IMR-90 (cell line): ENCODE results near the gene SVIL. TPM values are rescaled to one million over a fixed set of nuclear protein-coding genes. Genes with fewer than 3 reads are reported as not detected.

ENCODE experiments used
- ATAC-seq: fragments of 200-7000 bp; cut with Tn5 transposase; 2 replicates; pipeline ENCODE4 v1.9.1; 2020; ENCODE audit warnings: low read depth, mild to moderate bottlenecking, moderate library complexity
- BruUV-seq: library from RNA; stranded (reverse); fragments of 400-500 nt; replicated peaks from 2 replicates; lab custom pipeline; 2021; lab: Mats Ljungman, UMichigan
- CTCF ChIA-PET: fragments of 300-600 bp; formaldehyde crosslinking; extraction: SDS; loops from one replicate; lab custom pipeline; 2021; ENCODE audit warnings: antibody characterized with exemption; lab: Yijun Ruan, JAX
- POLR2A ChIA-PET: fragments of 300-600 bp; sonication (Branson Sonifier 250); formaldehyde crosslinking; loops from one replicate; lab custom pipeline; 2022; ENCODE audit warnings: antibody characterized with exemption; ENCODE audit not compliant: unreplicated experiment; lab: Charles Lee
- DNase-seq: peaks from one replicate; pipeline ENCODE4 v3.0.0; 2013
- H2AFZ ChIP-seq: replicated peaks from 2 replicates; pipeline ENCODE3; 2013; ENCODE audit warnings: low read length, mild to moderate bottlenecking; ENCODE audit not compliant: poor library complexity
- H2AK5ac ChIP-seq: 2 replicates; pipeline ENCODE4 v1.6.1; 2013; ENCODE audit warnings: low read depth, low read length, inconsistent platforms
- H2AK9ac ChIP-seq: replicated peaks from 2 replicates; pipeline ENCODE3; 2013; ENCODE audit warnings: mild to moderate bottlenecking, low read depth, low read length, moderate library complexity; ENCODE audit not compliant: poor library complexity
- H2BK120ac ChIP-seq: 2 replicates; pipeline ENCODE4 v1.6.1; 2013; ENCODE audit warnings: low read depth, low read length, inconsistent platforms
- H2BK15ac ChIP-seq: 3 replicates; pipeline ENCODE4 v1.6.1; 2013; ENCODE audit warnings: low read depth, low read length, inconsistent platforms
- H2BK20ac ChIP-seq: 2 replicates; pipeline ENCODE4 v1.6.1; 2013; ENCODE audit warnings: low read depth, mild to moderate bottlenecking, inconsistent platforms, low read length, moderate library complexity
- H2BK5ac ChIP-seq: 2 replicates; pipeline ENCODE4 v1.6.1; 2013; ENCODE audit warnings: mild to moderate bottlenecking, low read depth, low read length, inconsistent platforms; ENCODE audit not compliant: poor library complexity, severe bottlenecking
- H3K14ac ChIP-seq: replicated peaks from 2 replicates; pipeline ENCODE4 v1.6.1; 2013; ENCODE audit warnings: low read depth, low read length, inconsistent platforms
- H3K18ac ChIP-seq: 2 replicates; pipeline ENCODE4 v1.6.1; 2013; ENCODE audit warnings: low read depth, low read length, control low read depth
- H3K23ac ChIP-seq: 2 replicates; pipeline ENCODE4 v1.6.1; 2013; ENCODE audit warnings: low read depth, low read length, inconsistent platforms
- H3K27ac ChIP-seq: 2 replicates; pipeline ENCODE4 v1.5.1; 2013; ENCODE audit warnings: mild to moderate bottlenecking, control low read depth, low read length; ENCODE audit not compliant: insufficient read depth
- H3K27me3 ChIP-seq: 2 replicates; pipeline ENCODE4 v1.6.1; 2013; ENCODE audit warnings: low read length; ENCODE audit not compliant: control insufficient read depth, insufficient read depth
- H3K36me3 ChIP-seq: 2 replicates; pipeline ENCODE4 v1.6.1; 2013; ENCODE audit warnings: low read length, mixed read lengths; ENCODE audit not compliant: control insufficient read depth, insufficient read depth
- H3K4ac ChIP-seq: 2 replicates; pipeline ENCODE4 v1.6.1; 2013; ENCODE audit warnings: low read depth, low read length, inconsistent platforms
- H3K4me1 ChIP-seq: 2 replicates; pipeline ENCODE4 v1.6.1; 2013; ENCODE audit warnings: low read length, mixed read lengths; ENCODE audit not compliant: control insufficient read depth, insufficient read depth
- H3K4me2 ChIP-seq: 2 replicates; pipeline ENCODE4 v1.6.1; 2013; ENCODE audit warnings: low read depth, mild to moderate bottlenecking, control low read depth, low read length, moderate library complexity
- H3K4me3 ChIP-seq: 2 replicates; pipeline ENCODE4 v1.5.1; 2013; ENCODE audit warnings: low read depth, mild to moderate bottlenecking, control low read depth, low read length, moderate library complexity; ENCODE audit not compliant: insufficient read depth
- H3K56ac ChIP-seq: 2 replicates; pipeline ENCODE4 v1.6.1; 2013; ENCODE audit warnings: low read length, inconsistent platforms; ENCODE audit not compliant: insufficient read depth; ENCODE audit errors: extremely low read depth
- H3K79me1 ChIP-seq, 2 experiments: 2 replicates each; pipeline ENCODE4 v1.6.1; 2013; ENCODE audit warnings: low read length in 2 of 2, inconsistent platforms in 1 of 2, low read depth in 1 of 2
- H3K9ac ChIP-seq: 2 replicates; pipeline ENCODE4 v1.6.1; 2013; ENCODE audit warnings: low read depth, low read length, control low read depth
- H3K9me1 ChIP-seq: 2 replicates; pipeline ENCODE4 v1.6.1; 2013; ENCODE audit warnings: low read length, inconsistent platforms; ENCODE audit not compliant: insufficient read depth
- H3K9me3 ChIP-seq: 2 replicates; pipeline ENCODE4 v1.6.1; 2013; ENCODE audit warnings: low read length; ENCODE audit not compliant: control insufficient read depth, insufficient read depth
- H4K20me1 ChIP-seq: 2 replicates; pipeline ENCODE4 v1.6.1; 2013; ENCODE audit warnings: low read length, inconsistent platforms; ENCODE audit not compliant: insufficient read depth
- H4K5ac ChIP-seq: 2 replicates; pipeline ENCODE4 v1.6.1; 2013; ENCODE audit warnings: mild to moderate bottlenecking, low read depth, low read length, control low read depth
- H4K8ac ChIP-seq, 2 experiments: 2 replicates each; pipeline ENCODE4 v1.6.1; 2013; ENCODE audit warnings: low read depth in 2 of 2, low read length in 2 of 2, control low read depth in 1 of 2, inconsistent platforms in 1 of 2
- H4K91ac ChIP-seq: 2 replicates; pipeline ENCODE4 v1.6.1; 2013; ENCODE audit warnings: low read depth, low read length, inconsistent platforms; ENCODE audit not compliant: insufficient read depth
- BHLHE40 ChIP-seq: fragments of 150-350 bp; IDR thresholded peaks from 2 replicates; pipeline ENCODE4 v1.6.1; 2016; ENCODE audit warnings: mild to moderate bottlenecking, low read depth, low read length
- ELK1 ChIP-seq: fragments of 150-350 bp; IDR thresholded peaks from 2 replicates; pipeline ENCODE4 v1.6.1; 2016; ENCODE audit warnings: low read depth, mild to moderate bottlenecking, low read length, moderate library complexity, borderline replicate concordance
- NFE2L2 ChIP-seq: fragments of 150-350 bp; IDR thresholded peaks from 2 replicates; pipeline ENCODE4 v1.6.1; 2016; ENCODE audit warnings: low read depth, mild to moderate bottlenecking, low read length
- RCOR1 ChIP-seq: IDR thresholded peaks from 2 replicates; pipeline ENCODE4 v1.6.1; 2012; ENCODE audit warnings: mild to moderate bottlenecking, low read length, improper control_type of control experiment; ENCODE audit not compliant: insufficient replicate concordance
- SMC3 ChIP-seq: fragments of 150-350 bp; IDR thresholded peaks from 2 replicates; pipeline ENCODE4 v1.6.1; 2016; ENCODE audit warnings: low read depth, mild to moderate bottlenecking, antibody characterized with exemption, low read length, moderate library complexity
- WGBS, 2 experiments: methylation state at CpG; one replicate each; pipeline versions ENCODE4 v1.1.5 to v1.1.7; 2013; ENCODE audit warnings: missing lambda C conversion rate in 2 of 2; ENCODE audit not compliant: insufficient read length in 1 of 2; ENCODE audit errors: extremely low coverage in 2 of 2; 5-methylcytosine and 5-hydroxymethylcytosine counted together
- dilution Hi-C: fragments of 300-500 bp; cut with HindIII; formaldehyde crosslinking; loops from one replicate; pipeline ENCODE4 v1.14.3; 2018; ENCODE audit warnings: low sequenced_read_pairs; ENCODE audit not compliant: unreplicated experiment
- in situ Hi-C: fragments of 300-500 bp; cut with MboI; formaldehyde crosslinking; loops from 3 replicates; pipeline ENCODE4 v1.14.3; 2019; ENCODE audit warnings: low sequenced_read_pairs, inconsistent platforms, mixed read lengths
- intact Hi-C: fragments of 100-400 bp; cut with micrococcal nuclease; formaldehyde crosslinking; loops from 2 replicates; pipeline ENCODE4 v1.10.0; 2022
- polyA plus RNA-seq, 3 experiments: library from polyadenylated mRNA; depleted of rRNA; stranded (reverse); fragments of >200 nt; gene quantifications; 2 replicates each; pipeline ENCODE4 v1.2.3, GENCODE V29; 2012; ENCODE audit warnings: low replicate concordance in 1 of 3
- total RNA-seq: library from RNA; depleted of rRNA; stranded (reverse); fragments of >200 nt; gene quantifications from 2 replicates; pipeline ENCODE4 v1.2.3, GENCODE V29; 2012
- TF ChIP-seq, protein P1 (sequence below): fragments of 150-350 bp; IDR thresholded peaks from 2 replicates; pipeline ENCODE4 v1.6.1; 2017; ENCODE audit warnings: mild to moderate bottlenecking, antibody characterized with exemption, low read length, low read depth

SVIL gene
- total and polyA plus RNA-seq, 2 of the 4 experiments (the other 2 are of a cell fraction), result 11.5 to 11.6 TPM

- no peak overlapping the region for H3K56ac ChIP-seq
- H3K36me3 ChIP-seq, result 0 out of 2 replicates have a peak, but pooled peaks cover 1% of the 10 kb centered on the region
- H3K23ac ChIP-seq, result peak overlapping the region; percentile 21; the same call in 1 of the 2 replicates
- H2AFZ ChIP-seq, result no peak overlapping the region
- H2AK5ac ChIP-seq, result peak overlapping the region; percentile 72; the same call in 1 of the 2 replicates
- in situ Hi-C loops, result no loop called here
- peak; percentile 77 for ATAC-seq
- ChIA-PET POLR2A (no interaction called here), CTCF (interaction anchor here (0.7 kb wide), 1 partner anchor 17 kb away, joined by 3 read pairs; no protein-coding TSS in a partner anchor)
- peaks cover 30% of the 10 kb centered on the region for H3K9me1 ChIP-seq
- no TSS peak for BruUV-seq
- peak overlapping the region; percentile 78 for H2BK20ac ChIP-seq
- peak; percentile 93 for DNase-seq
- H3K79me1 ChIP-seq, result peaks cover 17 to 68% of the 10 kb centered on the region in 2 experiments
- H3K14ac ChIP-seq, result peak overlapping the region; percentile 30; the same call in 1 of the 2 replicates
- H2BK15ac ChIP-seq, result peak overlapping the region; percentile 23; the same call in 1 of the 3 replicates
- peak overlapping the region; percentile 83 for H3K18ac ChIP-seq
- H3K9me3 ChIP-seq, result no peaks in the 10 kb centered on the region
- H2BK120ac ChIP-seq, result peak overlapping the region; percentile 84
- H3K9ac ChIP-seq, result no peak overlapping the region
- intact Hi-C loops, result no loop called here
- dilution Hi-C loops, result no loop called here
- TF ChIP-seq ELK1, result no peak
- TF ChIP-seq RCOR1, result peak; percentile 63
- TF ChIP-seq, protein P1, sequence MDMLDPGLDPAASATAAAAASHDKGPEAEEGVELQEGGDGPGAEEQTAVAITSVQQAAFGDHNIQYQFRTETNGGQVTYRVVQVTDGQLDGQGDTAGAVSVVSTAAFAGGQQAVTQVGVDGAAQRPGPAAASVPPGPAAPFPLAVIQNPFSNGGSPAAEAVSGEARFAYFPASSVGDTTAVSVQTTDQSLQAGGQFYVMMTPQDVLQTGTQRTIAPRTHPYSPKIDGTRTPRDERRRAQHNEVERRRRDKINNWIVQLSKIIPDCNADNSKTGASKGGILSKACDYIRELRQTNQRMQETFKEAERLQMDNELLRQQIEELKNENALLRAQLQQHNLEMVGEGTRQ, result peak; percentile 48; the same call in 1 of the 2 replicates
- TF ChIP-seq BHLHE40, result peak; percentile 89
- no peak for TF ChIP-seq SMC3
- TF ChIP-seq NFE2L2, result peak; percentile 33; the same call in 1 of the 2 replicates
- H4K91ac ChIP-seq, result peak overlapping the region; percentile 54; the same call in 1 of the 2 replicates
- H3K4me3 ChIP-seq, result no peak overlapping the region
- H3K27me3 ChIP-seq, result no peaks in the 10 kb centered on the region
- no CpG with 5 or more reads among the region's 7 CpGs for WGBS, 2 experiments
- H4K20me1 ChIP-seq, result peaks cover 32% of the 10 kb centered on the region
- peak overlapping the region; percentile 82 for H2BK5ac ChIP-seq
- peak overlapping the region; percentile 55; the same call in 1 of the 2 replicates for H3K27ac ChIP-seq
- peak overlapping the region; percentile 16; the same call in 1 of the 2 replicates for H3K4me2 ChIP-seq
- peak overlapping the region; percentile 79 for H3K4ac ChIP-seq
- peaks cover 23% of the 10 kb centered on the region for H3K4me1 ChIP-seq
- peak overlapping the region; percentile 83 for H4K5ac ChIP-seq
- H2AK9ac ChIP-seq, result no peak overlapping the region
- H4K8ac ChIP-seq, result peak overlapping the region in 1 of 2 experiments; percentile 74; a peak in 2 of 4 replicates
Observed at GRCh38 chr10:29649561-29650551, 15.1 kb upstream of the SVIL start.
